Astrocyte (in vitro differentiated cells and primary cell): ENCODE results near the gene PLAAT5.

Experiments used
- CTCF ChIP-seq: IDR thresholded peaks from 2 replicates; pipeline ENCODE4 v1.5.1; 2011; ENCODE audit warnings: low read depth, mild to moderate bottlenecking, inconsistent platforms, low read length, moderate library complexity; ENCODE audit not compliant: insufficient read depth
- EZH2 ChIP-seq: IDR thresholded peaks from 2 replicates; pipeline ENCODE4 v1.6.1; 2012; ENCODE audit warnings: mild to moderate bottlenecking, low read length, inconsistent platforms; ENCODE audit not compliant: insufficient read depth

DNA sequence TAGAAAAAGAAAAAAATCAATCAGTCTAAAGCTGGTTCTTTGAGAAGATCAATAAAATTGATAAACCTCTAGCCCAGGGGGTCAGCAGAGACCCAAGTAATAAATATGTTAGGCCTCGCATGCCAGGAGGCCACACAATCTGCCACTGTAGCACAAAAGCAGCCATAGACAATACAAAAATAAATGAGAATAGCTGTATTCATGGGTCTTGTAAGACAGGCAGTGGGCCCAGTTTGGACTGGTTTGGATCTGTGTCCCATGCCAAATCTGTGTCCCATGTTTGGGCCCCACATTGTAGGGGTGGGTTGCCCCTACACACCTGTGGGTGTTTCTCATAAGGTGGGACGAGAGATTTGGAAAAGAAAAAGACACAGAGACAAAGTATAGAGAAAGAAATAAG is 39.1 kb upstream of the PLAAT5 start:
- TF ChIP-seq CTCF: no peak
- TF ChIP-seq EZH2: no peak
